ENCODE results near the gene ZNF10.

The ZNF10 gene

DNA sequence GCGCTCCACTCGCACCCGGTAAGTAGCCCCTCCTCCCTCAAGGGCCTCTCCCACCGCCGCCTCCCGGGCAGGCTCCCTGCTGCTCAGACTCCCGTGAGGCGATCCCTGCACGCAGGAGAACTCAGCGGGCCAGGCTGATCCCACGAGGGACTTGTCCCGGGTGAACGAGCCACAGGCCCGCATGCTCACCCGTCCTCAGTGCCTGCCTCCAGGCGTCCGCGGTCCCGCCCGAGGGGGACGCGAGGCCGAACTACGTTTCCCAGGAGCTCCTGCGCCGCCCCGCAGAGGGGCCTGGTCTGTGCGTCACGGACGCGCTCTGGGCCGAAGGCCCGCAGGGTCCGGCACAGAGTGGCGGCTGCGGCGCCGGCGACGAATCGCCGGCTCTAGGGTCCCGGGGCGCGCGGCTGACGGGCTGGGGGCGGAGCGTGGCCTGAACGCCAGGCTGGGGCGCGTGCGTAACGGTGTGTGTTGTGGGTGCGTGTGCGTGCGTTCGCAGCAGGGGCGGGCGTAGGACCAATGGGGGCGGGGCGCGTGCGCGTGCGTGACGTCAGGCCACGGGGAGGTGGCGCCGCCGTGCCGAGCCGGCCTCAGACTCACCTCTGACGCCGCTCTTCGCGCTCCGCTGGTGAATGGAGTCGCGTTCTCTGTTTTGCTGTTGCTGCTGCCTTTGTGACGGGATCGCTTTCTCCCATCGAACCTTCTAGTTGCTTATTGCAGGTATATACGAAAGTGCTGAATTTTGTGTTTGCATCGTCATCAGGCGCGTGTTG lies at the start of gene ZNF10, which contains the start of gene ZNF891:
Gene ZNF10, plus strand, starts transcription at position 590 of the 770 bp plus-strand sequence. CDS start 13,866 bp downstream, outside the sequence.
Gene ZNF891, minus strand, starts transcription at position 237 of the 770 bp plus-strand sequence. CDS start 8,356 bp downstream, outside the sequence.
- in situ Hi-C loops (cut with HindIII; ENCODE audit: low sequenced_read_pairs) = no loop called here

DNA sequence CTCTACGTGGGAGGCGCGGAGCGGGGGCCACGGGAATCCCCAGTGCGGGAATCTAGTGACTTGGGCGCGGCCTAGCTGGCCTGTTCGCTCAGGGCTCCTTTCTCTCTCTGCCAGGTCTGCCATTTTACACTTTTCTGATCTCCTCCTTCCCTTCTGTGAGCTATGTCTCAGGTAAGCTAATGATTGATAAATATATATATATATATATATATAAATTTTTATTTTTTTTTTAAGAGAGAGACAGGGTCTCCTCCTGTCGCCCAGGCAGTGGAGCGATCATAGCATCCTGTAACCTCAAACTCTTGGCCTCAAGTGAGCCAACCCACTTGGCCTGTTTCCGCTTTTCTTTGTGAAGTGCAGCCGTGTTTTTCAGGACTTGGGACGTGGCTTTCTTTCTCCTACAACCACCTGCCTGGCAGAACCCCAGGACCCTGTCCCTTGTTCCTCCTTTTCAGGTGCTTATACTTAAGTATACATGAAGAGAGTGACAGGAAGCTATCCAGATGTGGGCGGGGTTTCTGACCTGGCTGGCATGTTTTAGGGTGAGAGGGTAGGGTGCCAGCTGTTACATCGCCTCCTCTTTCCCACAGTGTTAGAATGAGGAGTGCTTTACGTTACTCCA lies 49.2 kb upstream of the ZNF10 start:
- in situ Hi-C loops (cut with HindIII; ENCODE audit: low sequenced_read_pairs) = no loop called here

DNA sequence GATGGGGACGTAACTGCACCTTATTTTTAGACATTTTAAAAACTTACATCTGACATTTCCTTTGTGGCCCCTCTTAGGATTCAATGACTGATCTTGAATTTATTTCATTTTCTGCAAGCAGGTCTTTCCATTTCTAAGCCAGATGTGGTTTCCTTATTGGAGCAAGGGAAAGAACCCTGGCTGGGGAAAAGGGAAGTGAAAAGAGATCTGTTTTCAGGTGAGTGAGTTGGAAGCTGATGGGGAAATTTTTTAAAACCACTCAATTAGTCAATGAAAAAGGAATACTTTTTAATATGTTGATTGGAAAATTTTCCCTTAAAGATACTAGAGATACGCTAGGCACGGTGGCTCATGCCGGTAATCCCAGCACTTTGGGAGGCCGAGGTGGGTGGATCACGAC lies 47.1 kb upstream of the ZNF10 start:
- in situ Hi-C loops (cut with HindIII; ENCODE audit: low sequenced_read_pairs) = no loop called here

DNA sequence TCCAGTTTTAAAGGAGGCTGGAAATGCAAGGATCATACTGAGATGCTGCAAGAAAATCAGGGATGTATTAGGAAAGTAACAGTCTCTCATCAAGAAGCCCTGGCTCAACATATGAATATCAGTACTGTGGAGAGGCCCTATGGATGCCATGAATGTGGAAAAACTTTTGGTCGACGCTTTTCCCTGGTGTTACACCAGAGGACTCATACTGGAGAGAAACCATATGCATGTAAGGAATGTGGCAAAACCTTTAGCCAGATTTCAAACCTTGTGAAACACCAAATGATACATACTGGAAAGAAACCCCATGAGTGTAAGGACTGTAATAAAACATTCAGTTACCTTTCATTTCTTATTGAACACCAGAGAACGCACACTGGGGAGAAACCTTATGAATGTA lies 24.8 kb upstream of the ZNF10 start:
- in situ Hi-C loops (cut with HindIII; ENCODE audit: low sequenced_read_pairs) = no loop called here

DNA sequence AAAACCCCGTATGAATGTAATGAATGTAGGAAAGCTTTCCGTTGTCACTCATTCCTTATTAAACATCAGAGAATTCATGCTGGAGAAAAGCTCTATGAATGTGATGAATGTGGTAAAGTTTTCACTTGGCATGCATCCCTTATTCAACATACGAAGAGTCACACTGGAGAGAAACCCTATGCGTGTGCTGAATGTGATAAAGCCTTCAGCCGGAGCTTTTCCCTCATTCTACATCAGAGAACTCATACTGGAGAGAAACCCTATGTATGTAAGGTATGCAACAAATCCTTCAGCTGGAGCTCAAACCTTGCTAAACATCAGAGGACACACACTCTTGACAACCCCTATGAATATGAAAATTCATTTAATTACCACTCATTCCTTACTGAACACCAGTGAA lies 24.2 kb upstream of the ZNF10 start:
- in situ Hi-C loops (cut with HindIII; ENCODE audit: low sequenced_read_pairs) = no loop called here

DNA sequence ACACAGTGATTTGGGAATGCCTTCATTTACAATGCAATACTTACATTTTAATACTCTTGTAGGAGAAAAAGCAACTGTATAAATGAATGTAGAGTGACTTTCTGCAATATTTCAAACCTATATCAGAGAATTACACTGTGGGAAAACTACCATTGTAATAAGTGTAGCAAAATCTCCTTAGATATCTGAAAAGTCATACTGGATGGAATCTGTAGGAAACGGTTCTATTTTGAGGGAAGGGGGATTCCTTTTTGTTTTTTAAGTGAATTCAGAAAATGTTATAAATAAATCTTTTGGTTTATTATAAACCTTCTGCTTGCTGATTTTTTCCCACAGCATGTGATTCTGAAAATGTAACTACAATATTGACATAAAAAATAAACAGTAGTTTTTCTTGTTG lies 23.3 kb upstream of the ZNF10 start:
- in situ Hi-C loops (cut with HindIII; ENCODE audit: low sequenced_read_pairs) = no loop called here

DNA sequence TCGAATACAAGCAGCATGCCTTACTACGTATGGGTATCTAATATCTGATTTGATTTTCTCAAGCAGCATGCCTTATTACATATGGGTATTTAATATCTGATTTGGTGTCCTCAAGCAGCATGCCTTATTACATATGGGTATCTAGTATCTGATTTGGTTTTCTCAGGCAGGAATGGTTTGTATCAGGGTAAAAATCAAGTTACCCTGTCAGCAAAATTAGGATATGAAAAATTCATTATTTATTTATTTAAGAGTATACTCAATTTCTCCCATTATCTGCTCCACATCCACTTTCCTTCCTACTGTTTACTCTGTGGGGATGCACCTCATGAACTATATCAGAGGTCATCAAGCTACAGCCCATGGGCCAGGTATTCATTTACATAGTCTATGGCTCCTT lies 22.3 kb upstream of the ZNF10 start:
- in situ Hi-C loops (cut with HindIII; ENCODE audit: low sequenced_read_pairs) = no loop called here

DNA sequence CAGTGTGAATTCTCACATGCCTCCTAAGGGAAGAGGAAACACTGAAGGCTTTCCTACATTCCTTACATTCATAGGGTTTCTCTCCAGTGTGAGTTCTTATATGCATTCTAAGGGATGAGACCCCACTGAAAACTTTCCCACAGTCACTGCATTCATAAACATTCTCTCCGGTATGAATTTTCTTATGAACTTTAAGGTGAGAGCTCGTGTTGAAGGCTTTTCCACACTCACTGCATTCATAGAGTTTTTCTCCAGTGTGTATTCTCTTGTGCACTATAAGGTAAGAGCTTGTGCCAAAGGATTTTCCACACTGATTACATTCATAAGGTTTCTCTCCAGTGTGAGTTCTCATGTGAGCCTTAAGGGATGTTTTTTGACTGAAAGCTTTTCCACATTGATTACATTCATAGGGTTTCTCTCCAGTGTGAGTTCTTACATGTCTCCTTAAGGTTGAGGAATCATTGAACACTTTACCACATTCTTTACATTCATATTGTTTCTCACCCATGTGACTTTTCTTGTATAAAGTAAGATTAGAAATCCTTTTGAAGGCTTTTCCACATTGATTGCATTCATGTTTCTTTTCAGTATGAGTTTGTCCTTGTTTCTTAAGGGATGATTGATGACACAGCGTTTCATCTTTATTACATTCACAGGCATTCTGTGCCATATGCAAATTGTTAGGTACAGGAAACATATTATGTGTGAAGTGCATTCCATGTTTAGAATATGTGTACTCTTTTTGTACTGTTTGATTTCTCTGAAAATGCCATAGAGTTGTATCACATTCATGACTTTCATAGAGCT lies 9.8 kb upstream of the ZNF10 start:
- in situ Hi-C loops (cut with HindIII; ENCODE audit: low sequenced_read_pairs) = no loop called here

DNA sequence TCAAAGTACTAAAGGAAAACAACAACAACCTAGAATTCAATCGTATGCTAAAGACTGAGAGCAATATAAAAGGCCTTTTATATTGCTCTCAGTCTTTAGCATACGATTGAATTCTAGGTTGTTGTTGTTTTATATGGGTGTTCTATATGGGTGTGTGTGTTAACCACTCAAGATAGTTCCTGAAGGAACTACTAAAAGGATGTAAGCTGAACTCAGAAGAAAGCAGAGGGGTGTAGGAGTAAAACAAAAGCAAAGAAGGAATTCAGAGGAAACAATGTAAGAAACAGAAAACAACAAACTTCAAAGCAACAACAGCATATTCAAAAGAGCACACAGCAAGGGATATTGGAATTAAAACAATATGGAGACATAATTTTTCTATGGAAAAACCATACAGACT lies 5.8 kb upstream of the ZNF10 start:
- in situ Hi-C loops (cut with HindIII; ENCODE audit: low sequenced_read_pairs) = no loop called here

DNA sequence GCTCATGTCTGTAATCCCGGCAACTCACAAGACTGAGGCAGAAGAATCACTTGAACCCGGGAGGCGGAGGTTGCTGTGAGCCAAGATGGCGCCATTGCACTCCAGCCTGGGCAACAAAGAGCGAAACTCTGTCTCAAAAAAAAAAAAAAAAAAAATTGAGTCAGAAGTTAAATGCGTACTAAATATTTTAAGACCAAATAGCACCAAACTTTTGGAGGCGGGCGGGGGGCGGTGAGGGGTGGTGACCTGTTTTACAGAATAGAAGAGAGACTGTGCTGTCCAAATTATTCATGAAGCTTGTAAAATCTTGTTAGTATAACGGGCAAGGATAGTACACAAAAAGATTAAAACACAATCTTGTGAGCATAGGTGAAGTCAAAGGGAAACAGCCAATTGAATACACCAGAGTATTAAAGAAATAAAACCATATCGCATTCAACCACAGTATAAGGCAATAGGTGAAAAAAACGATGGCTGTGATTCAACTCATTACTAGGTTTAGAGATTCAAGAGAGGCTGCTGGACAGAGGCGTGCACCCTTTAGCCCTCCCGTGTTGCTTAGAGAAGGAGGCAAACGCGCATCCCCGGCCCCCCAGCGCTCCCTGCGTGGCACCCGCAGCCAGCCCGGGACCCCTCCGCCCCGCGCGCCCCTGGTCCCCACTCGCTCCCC lies 924 bp upstream of the ZNF10 start:
- in situ Hi-C loops (cut with HindIII; ENCODE audit: low sequenced_read_pairs) = no loop called here

DNA sequence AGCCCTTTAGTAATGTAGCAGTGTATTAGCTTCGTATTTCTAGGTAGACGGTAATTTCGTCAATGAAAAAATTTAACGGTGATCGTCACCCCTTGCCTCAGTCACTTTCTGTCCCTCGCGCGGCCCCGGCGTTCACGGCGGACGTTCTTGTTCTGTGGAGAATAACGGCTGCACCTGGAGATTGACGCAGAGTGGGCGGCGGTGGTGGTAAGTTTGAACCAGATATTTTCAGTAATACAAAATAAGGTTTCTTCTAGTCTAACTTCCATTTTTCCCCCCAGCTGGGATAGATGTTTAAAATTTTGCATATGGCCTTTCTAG lies 341 bp downstream of the ZNF10 start:
- in situ Hi-C loops (cut with HindIII; ENCODE audit: low sequenced_read_pairs) = no loop called here

DNA sequence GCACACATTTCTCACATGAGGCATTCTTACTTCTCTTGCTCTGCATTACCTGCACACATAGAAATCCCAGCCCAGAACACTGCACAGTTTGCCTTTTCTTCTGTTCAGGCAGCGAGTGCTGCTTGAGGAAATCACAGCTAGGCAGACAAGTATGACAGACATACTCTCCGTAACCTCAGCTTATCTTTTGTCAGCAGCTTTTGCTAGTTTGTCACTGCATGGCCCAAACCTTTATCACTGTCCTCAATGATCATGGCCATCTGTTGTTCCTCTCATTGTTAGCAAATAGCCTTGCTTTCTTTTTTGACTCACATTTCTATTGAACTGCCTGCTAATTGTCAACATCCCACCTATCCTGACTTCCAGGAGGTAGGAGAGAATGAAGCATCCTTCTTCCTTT lies 5.3 kb downstream of the ZNF10 start:
- in situ Hi-C loops (cut with HindIII; ENCODE audit: low sequenced_read_pairs) = no loop called here

DNA sequence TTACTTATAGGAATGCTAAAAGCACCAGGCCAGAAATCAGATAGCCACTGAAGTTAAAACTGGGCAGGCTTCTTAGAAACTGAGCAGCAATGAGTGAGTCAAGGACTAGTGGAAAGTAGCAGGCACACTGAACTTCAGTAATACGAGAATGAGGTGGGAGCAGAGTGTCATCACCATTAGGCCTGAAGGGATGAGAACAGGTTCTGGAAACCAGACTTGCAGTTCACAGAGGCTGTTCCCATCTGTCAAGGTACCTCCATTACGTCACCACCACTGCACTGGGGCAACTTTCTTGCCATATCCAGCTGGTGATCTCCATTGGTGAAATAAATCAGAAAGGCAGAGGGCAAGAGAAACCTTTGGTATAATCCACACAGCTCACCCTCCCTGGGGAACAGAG lies 15.6 kb downstream of the ZNF10 start:
- in situ Hi-C loops (cut with HindIII; ENCODE audit: low sequenced_read_pairs) = no loop called here

DNA sequence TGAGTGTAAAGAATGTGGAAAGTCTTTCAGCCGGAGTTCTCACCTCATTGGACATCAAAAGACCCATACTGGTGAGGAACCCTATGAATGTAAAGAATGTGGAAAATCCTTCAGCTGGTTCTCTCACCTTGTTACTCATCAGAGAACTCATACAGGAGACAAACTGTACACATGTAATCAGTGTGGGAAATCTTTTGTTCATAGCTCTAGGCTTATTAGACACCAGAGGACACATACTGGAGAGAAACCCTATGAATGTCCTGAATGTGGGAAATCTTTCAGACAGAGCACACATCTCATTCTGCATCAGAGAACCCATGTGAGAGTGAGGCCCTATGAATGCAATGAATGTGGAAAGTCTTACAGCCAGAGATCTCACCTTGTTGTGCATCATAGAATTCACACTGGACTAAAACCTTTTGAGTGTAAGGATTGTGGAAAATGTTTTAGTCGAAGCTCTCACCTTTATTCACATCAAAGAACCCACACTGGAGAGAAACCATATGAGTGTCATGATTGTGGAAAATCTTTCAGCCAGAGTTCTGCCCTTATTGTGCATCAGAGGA lies 25.8 kb downstream of the ZNF10 start:
- in situ Hi-C loops (cut with HindIII; ENCODE audit: low sequenced_read_pairs) = no loop called here

DNA sequence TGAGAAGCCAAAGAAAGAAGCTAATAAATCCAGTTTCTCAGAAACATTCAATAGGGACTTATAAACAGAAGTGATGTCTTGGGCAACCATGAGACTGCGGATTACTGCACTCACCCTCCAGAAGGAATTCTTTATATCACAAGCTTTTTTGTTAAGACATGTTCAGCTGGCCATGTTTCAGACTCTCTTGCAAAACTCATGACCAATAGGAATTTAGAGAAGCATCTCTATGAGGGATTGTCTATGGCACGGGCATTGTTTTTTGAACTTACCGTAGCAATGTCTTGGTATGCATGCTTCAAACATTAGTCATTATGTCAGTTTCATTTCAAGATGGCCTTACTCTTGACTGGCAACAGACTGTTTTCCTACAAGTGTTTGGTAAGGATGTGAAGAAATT lies 35.3 kb downstream of the ZNF10 start:
- in situ Hi-C loops (cut with HindIII; ENCODE audit: low sequenced_read_pairs) = no loop called here

DNA sequence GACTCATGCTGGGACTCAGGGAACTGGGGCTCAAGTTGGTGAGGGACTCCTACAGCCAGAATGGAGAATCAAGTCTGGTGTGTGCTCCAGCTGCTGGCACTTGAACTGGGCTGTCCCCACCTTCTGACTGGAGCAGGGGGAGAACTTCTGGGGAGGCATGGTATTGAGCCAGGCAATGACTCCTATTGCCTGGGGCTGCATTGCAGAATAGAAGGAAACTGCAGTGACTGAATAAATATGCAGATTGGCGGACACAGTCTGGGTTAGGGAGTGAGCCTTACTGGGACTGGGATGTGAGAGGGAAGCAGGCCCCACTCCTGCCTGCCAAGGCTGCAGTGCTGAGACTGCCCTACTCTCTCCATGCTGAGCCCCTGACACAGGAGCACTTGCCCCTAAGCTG lies 42.1 kb downstream of the ZNF10 start:
- in situ Hi-C loops (cut with HindIII; ENCODE audit: low sequenced_read_pairs) = no loop called here

DNA sequence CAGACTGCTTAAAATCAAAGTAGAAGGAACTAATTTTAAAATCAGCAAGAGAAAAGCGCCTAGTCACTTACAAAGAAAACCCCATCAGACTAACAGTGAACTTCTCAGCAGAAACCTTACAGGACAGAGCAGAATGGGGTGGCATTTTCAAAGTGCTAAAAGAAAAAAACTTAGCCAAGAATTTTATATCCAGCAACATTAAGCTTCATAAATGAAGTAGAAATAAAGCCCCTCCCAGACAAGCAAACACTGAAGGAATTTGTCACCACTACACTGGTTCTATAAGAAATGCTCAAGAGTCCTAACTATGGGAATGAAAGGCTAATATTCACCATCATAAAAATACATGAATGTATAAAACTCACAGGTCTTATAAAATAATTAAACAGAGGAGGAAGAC lies 44.5 kb downstream of the ZNF10 start:
- in situ Hi-C loops (cut with HindIII; ENCODE audit: low sequenced_read_pairs) = no loop called here

DNA sequence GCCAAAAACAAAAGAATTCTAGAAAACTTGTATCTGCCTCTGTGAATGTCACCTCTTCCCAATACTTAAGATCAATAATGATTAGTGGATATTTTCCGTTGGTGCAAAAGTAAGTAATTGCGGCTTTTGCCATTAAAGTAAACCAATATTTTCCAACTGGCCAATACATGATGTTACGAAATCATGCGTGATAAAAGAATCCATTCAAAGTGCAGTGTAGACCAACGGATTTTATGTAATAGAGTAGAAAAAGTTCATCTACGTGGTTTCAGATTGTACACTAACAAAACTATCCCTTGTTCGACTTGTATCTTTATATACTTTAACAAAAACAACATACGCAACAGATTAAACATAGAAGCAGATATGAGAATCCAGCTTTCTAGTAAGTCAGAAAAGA lies 50.2 kb downstream of the ZNF10 start:
- in situ Hi-C loops (cut with HindIII; ENCODE audit: low sequenced_read_pairs) = no loop called here

DNA sequence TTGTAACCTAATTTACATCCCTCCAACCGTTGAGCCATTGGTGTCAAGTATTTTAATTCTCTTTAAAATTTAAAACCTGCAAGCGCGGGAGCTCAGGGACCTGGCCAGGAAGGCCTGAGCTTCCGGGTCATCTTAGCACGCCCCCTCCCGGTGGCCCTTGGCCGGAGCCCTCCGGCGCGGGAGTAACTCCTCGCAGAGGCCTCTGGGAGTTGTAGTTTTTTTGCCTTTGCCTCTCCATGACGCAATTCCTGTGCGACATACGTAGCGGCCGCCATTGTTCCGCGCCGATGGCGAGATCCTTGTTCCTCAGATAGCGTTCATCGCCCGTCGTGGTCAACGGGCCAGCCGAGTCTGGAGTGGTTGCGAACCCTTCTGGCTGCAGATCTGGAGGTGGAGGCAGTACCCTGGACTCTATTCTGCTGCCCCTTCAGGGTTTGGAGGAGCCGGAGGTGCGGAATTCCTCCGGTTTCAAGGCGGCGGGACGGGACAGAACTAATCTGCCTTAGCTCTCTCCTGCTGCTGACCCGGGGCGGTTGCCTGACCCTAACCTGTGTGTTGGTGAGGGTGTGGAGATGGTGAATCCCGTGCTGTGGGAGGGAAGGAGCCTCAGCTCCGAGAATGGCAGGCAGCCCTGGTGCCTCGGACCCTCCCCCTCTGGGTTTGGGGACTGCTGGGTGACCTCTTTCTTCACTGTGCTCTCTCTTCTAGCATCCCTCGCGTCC lies 51.0 kb downstream of the ZNF10 start, which contains the start of gene ZNF268:
Gene ZNF268, plus strand, starts transcription at position 258 of the 722 bp plus-strand sequence. CDS start 503 bp downstream, outside the sequence.
- in situ Hi-C loops (cut with HindIII; ENCODE audit: low sequenced_read_pairs) = no loop called here

DNA sequence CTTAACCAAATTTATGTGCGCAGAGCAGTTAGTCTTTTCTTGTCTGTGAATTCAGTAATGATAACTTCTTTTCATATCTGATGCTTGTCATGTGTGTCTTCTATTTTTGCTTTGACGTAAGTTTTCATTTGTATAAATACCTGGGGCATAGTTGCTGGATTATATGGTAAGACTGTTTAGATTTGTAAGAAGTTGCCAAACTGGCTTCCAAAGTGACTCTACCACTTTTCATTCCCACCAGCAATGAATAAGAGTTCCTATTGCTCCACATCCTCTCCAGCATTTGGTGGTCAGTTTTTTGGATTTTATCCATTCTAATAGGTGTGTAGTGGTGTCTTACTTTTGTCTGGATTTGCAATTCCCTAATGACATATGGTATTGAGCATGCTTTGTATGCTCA lies 59.7 kb downstream of the ZNF10 start:
- in situ Hi-C loops (cut with HindIII; ENCODE audit: low sequenced_read_pairs) = no loop called here

All from DLD1 (cell line).